Uterus (tissue), 4 donors: ENCODE results near the gene MAL. TPM values are rescaled to one million over a fixed set of nuclear protein-coding genes. Genes with fewer than 3 reads are reported as not detected.

Source experiments
- DNase-seq, 2 donors: peaks; one replicate each; pipeline ENCODE4 v3.0.0-alpha.2; 2019 to 2020
- H3K27ac ChIP-seq, 2 donors: fragments of 200-600 bp; sonication (generic); 1 replicate in 1 of 2; 2 replicates in 1 of 2; pipeline ENCODE4 v1.5.1; 2016 to 2018
- H3K27me3 ChIP-seq, 2 donors: fragments of 200-600 bp; sonication (generic); one replicate each; pipeline ENCODE4 v1.5.1; 2018 to 2019; ENCODE audit warnings: control low read depth in 1 of 2
- H3K36me3 ChIP-seq, 2 donors: fragments of 200-600 bp; sonication (generic); one replicate each; pipeline ENCODE4 v1.5.1; 2019; ENCODE audit warnings: control low read depth in 1 of 2
- H3K4me1 ChIP-seq, 2 donors: fragments of 200-600 bp; sonication (generic); one replicate each; pipeline ENCODE4 v1.5.1; 2018 to 2019; ENCODE audit warnings: control low read depth in 1 of 2
- H3K4me3 ChIP-seq, 2 donors: fragments of 200-600 bp; sonication (generic); 1 replicate in 1 of 2; 2 replicates in 1 of 2; pipeline ENCODE4 v1.5.1; 2018 to 2019; ENCODE audit warnings: mild to moderate bottlenecking in 1 of 2
- H3K9me3 ChIP-seq, 2 donors: fragments of 200-600 bp; sonication (generic); one replicate each; pipeline ENCODE4 v1.5.1; 2019; ENCODE audit warnings: control low read depth in 1 of 2
- CTCF ChIP-seq, 4 experiments: fragments of 200-600 bp in 2 of 4; fragments of 450-650 bp in 2 of 4; sonication (generic) in 2 of 4; IDR thresholded peaks; one replicate each; pipeline ENCODE4 v1.5.1; 2016 to 2019; ENCODE audit warnings: antibody characterized with exemption in 4 of 4, mild to moderate bottlenecking in 2 of 4, moderate library complexity in 1 of 4
- POLR2A ChIP-seq, 2 donors: fragments of 450-650 bp; IDR thresholded peaks; one replicate each; pipeline ENCODE4 v1.6.1; 2016; ENCODE audit warnings: antibody characterized with exemption in 2 of 2, mild to moderate bottlenecking in 1 of 2, moderate library complexity in 1 of 2
- intact Hi-C: fragments of 100-400 bp; cut with DNase I; formaldehyde crosslinking; loops from one replicate; pipeline ENCODE4 v1.15.1; 2023; ENCODE audit warnings: low total_unique reads
- total RNA-seq, 4 donors: library from RNA; depleted of rRNA in 3 of 4; stranded (reverse); fragments of >200 nt in 3 of 4; gene quantifications; one replicate each; pipeline versions ENCODE4 v1.1.0 to v1.2.4, GENCODE V29; 2014 to 2023
- donor health status: DM: yes; HTN: yes; CAD: no.

Gene MAL
- total RNA-seq, 4 donors from 2014 or later = 0.29 to 1.7 (median 1.6) TPM; not detected in 1

DNA sequence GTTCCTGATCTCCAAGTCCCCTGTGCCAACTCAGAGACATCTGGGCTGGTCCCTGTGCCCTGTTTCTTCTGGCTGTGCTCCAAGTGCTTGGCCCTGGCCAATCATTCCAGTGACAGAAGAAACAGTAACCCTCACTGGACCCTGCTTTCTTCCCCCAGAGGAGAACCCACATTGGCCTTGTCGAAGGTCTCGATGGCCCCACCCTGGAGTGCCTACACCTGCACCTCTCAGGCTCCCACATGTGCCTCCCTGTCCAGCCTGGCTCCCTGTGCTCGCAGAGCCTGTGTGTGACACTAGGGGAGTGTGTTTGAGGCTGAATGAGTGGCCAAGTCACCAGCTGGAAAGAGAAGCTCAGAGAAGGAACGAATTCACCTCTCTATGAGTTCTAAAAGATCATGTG, 5.9 kb upstream of the MAL start:
- intact Hi-C loops = no loop called here
- H3K9me3 ChIP-seq = no peaks in the 10 kb centered on the region
- H3K4me3 ChIP-seq = no peak overlapping the region
- H3K36me3 ChIP-seq = no peaks in the 10 kb centered on the region
- no peak for DNase-seq
- H3K4me1 ChIP-seq = no peaks in the 10 kb centered on the region
- H3K27ac ChIP-seq = no peak overlapping the region
- peaks cover 0 to 3% of the 10 kb centered on the region in 2 donors for H3K27me3 ChIP-seq
- TF ChIP-seq CTCF (IDR thresholded peaks at IDR 0.05) = no peak
- TF ChIP-seq POLR2A (IDR thresholded peaks at IDR 0.05) = no peak

DNA sequence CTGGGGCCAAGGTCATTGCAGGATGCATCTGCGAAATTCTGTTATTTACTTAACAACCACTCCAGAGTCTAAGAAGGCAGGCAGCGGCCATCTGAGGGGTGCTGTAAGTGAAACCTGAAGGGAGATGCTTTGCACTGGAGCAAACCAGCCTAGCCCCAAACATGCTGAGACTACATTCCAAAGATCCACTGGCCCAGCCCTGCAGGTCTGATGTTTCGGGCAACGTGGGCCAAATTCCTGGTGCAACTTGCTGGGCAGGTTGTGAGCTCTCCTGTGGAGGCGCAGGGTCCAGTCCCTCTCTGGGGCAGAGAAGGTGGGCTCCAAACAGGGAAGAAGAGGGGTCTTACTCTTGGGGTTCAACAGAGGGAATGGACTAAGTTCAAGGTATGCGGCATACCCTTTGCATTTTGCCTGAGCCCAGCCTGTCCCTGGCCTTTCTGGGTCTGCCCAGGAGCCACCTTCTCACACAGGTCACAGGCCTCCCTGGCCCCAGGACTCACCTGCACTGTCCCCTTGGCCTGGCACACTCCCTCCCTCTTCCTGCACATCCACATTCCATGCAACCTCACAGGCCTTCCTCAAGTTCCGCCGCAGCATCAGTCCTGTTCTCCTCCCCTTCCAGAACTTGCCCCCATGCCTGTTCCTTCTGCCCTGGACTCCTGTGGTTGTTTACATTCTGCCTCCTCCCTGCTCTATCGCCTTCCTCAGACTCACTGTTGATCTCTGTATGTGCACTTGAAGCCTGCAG, 5.1 kb upstream of the MAL start:
- no peaks in the 10 kb centered on the region for H3K36me3 ChIP-seq
- DNase-seq = no peak
- H3K27me3 ChIP-seq = peaks cover 0 to 4% of the 10 kb centered on the region in 2 donors
- intact Hi-C loops = no loop called here
- no peak overlapping the region for H3K4me3 ChIP-seq
- no peaks in the 10 kb centered on the region for H3K4me1 ChIP-seq
- H3K9me3 ChIP-seq = no peaks in the 10 kb centered on the region
- no peak overlapping the region for H3K27ac ChIP-seq
- TF ChIP-seq POLR2A (IDR thresholded peaks at IDR 0.05) = no peak
- no peak for TF ChIP-seq CTCF (IDR thresholded peaks at IDR 0.05)

- Histone ChIP-seq H3K4me1 (peaks cover 0 to 4% of the 10 kb centered on the region in 2 donors), H3K27me3 (peaks cover 0 to 4% of the 10 kb centered on the region in 2 donors), H3K36me3 (no peaks in the 10 kb centered on the region), H3K4me3 (no peak overlapping the region), H3K27ac (no peak overlapping the region), H3K9me3 (no peaks in the 10 kb centered on the region)
- no peak for DNase-seq
- intact Hi-C loops = no loop called here
- TF ChIP-seq CTCF (IDR thresholded peaks at IDR 0.05) = no peak
- TF ChIP-seq POLR2A (IDR thresholded peaks at IDR 0.05) = no peak
Observed at GRCh38 chr2:95021023-95021416, 4.5 kb upstream of the MAL start.

GRCh38 chr2:95021847-95022246, 3.7 kb upstream of the MAL start:
- Histone ChIP-seq H3K27me3 (peaks cover 0 to 8% of the 10 kb centered on the region in 2 donors), H3K27ac (no peak overlapping the region), H3K4me1 (peaks cover 0 to 4% of the 10 kb centered on the region in 2 donors), H3K36me3 (no peaks in the 10 kb centered on the region), H3K9me3 (no peaks in the 10 kb centered on the region), H3K4me3 (no peak overlapping the region)
- intact Hi-C loops = no loop called here
- TF ChIP-seq CTCF (IDR thresholded peaks at IDR 0.05) (no peak), POLR2A (IDR thresholded peaks at IDR 0.05) (no peak)
- no peak for DNase-seq

GRCh38 chr2:95022309-95023221, 2.9 kb upstream of the MAL start:
- DNase-seq = peak in 1 of 2 donors; percentile 19
- H3K4me1 ChIP-seq = peaks cover 0 to 4% of the 10 kb centered on the region in 2 donors
- no peaks in the 10 kb centered on the region for H3K9me3 ChIP-seq
- no peaks in the 10 kb centered on the region for H3K36me3 ChIP-seq
- no peak overlapping the region for H3K4me3 ChIP-seq
- intact Hi-C loops = no loop called here
- H3K27ac ChIP-seq = no peak overlapping the region
- H3K27me3 ChIP-seq = peaks cover 0 to 16% of the 10 kb centered on the region in 2 donors
- TF ChIP-seq POLR2A (IDR thresholded peaks at IDR 0.05) (no peak), CTCF (IDR thresholded peaks at IDR 0.05) (peak; percentile 35 to 50 (median 38))
